Calu3 (cell line): ENCODE measurements around the gene HDHD2. TPM values are rescaled to one million over a fixed set of nuclear protein-coding genes. Genes with fewer than 3 reads are reported as not detected.

Experiments used
- BruUV-seq: library from RNA; stranded (reverse); fragments of 400-500 nt; replicated peaks from 2 replicates; lab custom pipeline; 2021; lab: Mats Ljungman, UMichigan
- CTCF ChIA-PET: fragments of 300-600 bp; sonication (Branson Sonifier 250); formaldehyde crosslinking; loops from one replicate; lab custom pipeline; 2022; ENCODE audit warnings: antibody characterized with exemption; lab: Charles Lee
- DNase-seq: peaks from one replicate; pipeline ENCODE4 v3.0.0; 2022
- H3K27ac Mint-ChIP-seq: one replicate; pipeline ENCODE4 v1.8.0; 2022; ENCODE audit warnings: mixed read lengths; ENCODE audit not compliant: unreplicated experiment
- H3K27me3 Mint-ChIP-seq: one replicate; pipeline ENCODE4 v1.8.0; 2022; ENCODE audit warnings: mixed read lengths; ENCODE audit not compliant: unreplicated experiment
- H3K36me3 Mint-ChIP-seq: one replicate; pipeline ENCODE4 v1.8.0; 2022; ENCODE audit warnings: mild to moderate bottlenecking, moderate library complexity, mixed read lengths; ENCODE audit not compliant: insufficient read depth, unreplicated experiment
- H3K4me1 Mint-ChIP-seq: one replicate; pipeline ENCODE4 v1.8.0; 2022; ENCODE audit warnings: mild to moderate bottlenecking, low read depth, mixed read lengths; ENCODE audit not compliant: unreplicated experiment
- H3K4me3 Mint-ChIP-seq: one replicate; pipeline ENCODE4 v1.8.0; 2022; ENCODE audit warnings: mild to moderate bottlenecking, low read depth, moderate library complexity, mixed read lengths; ENCODE audit not compliant: unreplicated experiment
- H3K9me3 Mint-ChIP-seq: one replicate; pipeline ENCODE4 v1.8.0; 2022; ENCODE audit warnings: low read depth, mixed read lengths; ENCODE audit not compliant: unreplicated experiment
- intact Hi-C: fragments of 100-400 bp; cut with micrococcal nuclease; formaldehyde crosslinking; loops from one replicate; pipeline ENCODE4 v1.10.0; 2022; ENCODE audit not compliant: unreplicated experiment
- total RNA-seq: library from RNA; stranded (reverse); gene quantifications from 2 replicates; pipeline ENCODE4 v1.2.3, GENCODE V29; 2022
- TF ChIP-seq, protein P1 (sequence below): fragments of 200-600 bp; IDR thresholded peaks from one replicate; pipeline ENCODE4 v1.8.0; 2022; ENCODE audit warnings: antibody characterized with exemption; ENCODE audit not compliant: unreplicated experiment

Gene HDHD2
- total RNA-seq, 1 experiment from 2014 or later = 31.6 TPM

DNA sequence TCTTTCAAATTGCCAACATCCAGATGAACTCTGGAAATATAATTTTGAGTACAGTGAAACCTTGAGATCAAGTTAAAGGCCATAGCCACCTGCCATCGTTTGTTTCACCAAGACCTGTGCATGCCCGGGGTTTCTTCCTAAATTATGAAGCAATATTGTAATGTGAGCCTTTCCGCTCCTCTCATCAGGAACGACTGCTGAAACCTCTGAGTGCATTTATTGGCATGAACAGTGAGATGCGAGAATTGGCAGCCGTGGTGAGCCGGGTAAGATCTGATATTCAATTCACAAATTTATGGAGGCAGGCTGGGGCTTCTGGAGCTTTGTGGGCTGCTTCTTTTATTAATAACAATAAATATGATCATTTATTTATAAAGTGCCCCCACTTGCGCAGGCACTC is 87.2 kb downstream of the HDHD2 start:
- Mint-ChIP-seq H3K27ac (no peak overlapping the region), H3K4me3 (no peak overlapping the region), H3K4me1 (no peaks in the 10 kb centered on the region), H3K27me3 (no peaks in the 10 kb centered on the region), H3K36me3 (no peaks in the 10 kb centered on the region), H3K9me3 (no peaks in the 10 kb centered on the region)
- DNase-seq = no peak
- intact Hi-C loops = no loop called here
- no TSS peak for BruUV-seq
- CTCF ChIA-PET = interaction anchor here (1.0 kb wide), 1 partner anchor 10 kb away, joined by 3 read pairs; no protein-coding TSS in a partner anchor
- TF ChIP-seq, protein P1, sequence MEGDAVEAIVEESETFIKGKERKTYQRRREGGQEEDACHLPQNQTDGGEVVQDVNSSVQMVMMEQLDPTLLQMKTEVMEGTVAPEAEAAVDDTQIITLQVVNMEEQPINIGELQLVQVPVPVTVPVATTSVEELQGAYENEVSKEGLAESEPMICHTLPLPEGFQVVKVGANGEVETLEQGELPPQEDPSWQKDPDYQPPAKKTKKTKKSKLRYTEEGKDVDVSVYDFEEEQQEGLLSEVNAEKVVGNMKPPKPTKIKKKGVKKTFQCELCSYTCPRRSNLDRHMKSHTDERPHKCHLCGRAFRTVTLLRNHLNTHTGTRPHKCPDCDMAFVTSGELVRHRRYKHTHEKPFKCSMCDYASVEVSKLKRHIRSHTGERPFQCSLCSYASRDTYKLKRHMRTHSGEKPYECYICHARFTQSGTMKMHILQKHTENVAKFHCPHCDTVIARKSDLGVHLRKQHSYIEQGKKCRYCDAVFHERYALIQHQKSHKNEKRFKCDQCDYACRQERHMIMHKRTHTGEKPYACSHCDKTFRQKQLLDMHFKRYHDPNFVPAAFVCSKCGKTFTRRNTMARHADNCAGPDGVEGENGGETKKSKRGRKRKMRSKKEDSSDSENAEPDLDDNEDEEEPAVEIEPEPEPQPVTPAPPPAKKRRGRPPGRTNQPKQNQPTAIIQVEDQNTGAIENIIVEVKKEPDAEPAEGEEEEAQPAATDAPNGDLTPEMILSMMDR = no peak

DNA sequence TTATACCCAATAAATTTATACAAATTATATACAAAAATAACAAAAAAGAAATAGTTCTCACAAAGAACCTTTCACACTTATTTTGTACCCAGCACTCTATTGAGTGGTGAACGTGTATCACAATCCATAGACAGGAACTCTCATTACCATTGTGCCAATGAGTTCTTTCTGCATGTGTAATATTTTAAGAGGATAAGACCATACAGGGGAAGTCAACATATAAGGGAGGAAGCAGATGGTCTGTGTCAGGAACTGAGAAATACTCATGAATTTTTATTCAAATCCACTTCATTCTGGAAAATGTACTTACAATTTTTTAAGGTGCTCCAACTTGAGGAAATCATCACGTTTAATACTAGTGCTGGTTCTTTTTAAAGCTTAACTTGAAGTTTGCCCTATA is 87.8 kb downstream of the HDHD2 start:
- intact Hi-C loops = no loop called here
- Mint-ChIP-seq H3K9me3 (no peaks in the 10 kb centered on the region), H3K27ac (no peak overlapping the region), H3K36me3 (no peaks in the 10 kb centered on the region), H3K4me3 (no peak overlapping the region), H3K4me1 (no peaks in the 10 kb centered on the region), H3K27me3 (no peaks in the 10 kb centered on the region)
- CTCF ChIA-PET = interaction anchor here (0.8 kb wide), 1 partner anchor 12 kb away, joined by 3 read pairs; no protein-coding TSS in a partner anchor
- no peak for DNase-seq
- BruUV-seq = no TSS peak
- TF ChIP-seq, protein P1 = no peak

Other genes starting within 250 kb of the HDHD2 start
- gene PIAS2, start 233.0 kb downstream of the HDHD2 start, total RNA-seq = 30.8 and 33.6 TPM in 2 replicates
- 5.7 and 7.6 TPM in 2 replicates for gene KATNAL2, start 232.9 kb downstream of the HDHD2 start, total RNA-seq
- gene ELOA2, start 114.9 kb downstream of the HDHD2 start, total RNA-seq = not detected in 2 replicates
- gene IER3IP1, start 25.9 kb upstream of the HDHD2 start, total RNA-seq = 18.1 and 20.4 TPM in 2 replicates
- gene SKOR2, start 101.2 kb upstream of the HDHD2 start, total RNA-seq = not detected in 2 replicates